Endothelial cell of umbilical vein (primary cell): ENCODE data around the gene NUB1. TPM values are rescaled to one million over a fixed set of nuclear protein-coding genes. Genes with fewer than 3 reads are reported as not detected.

Experiments used
- Bru-seq: library from RNA; stranded (reverse); fragments of 400-500 nt; gene quantifications from one replicate; lab custom pipeline; 2021; lab: Mats Ljungman, UMichigan
- BruChase-seq, 2 experiments: library from RNA; stranded (reverse); fragments of 400-500 nt; gene quantifications; one replicate each; lab custom pipeline; 2021; lab: Mats Ljungman, UMichigan
- BruUV-seq: library from RNA; stranded (reverse); fragments of 400-500 nt; replicated peaks from 2 replicates; lab custom pipeline; 2021; lab: Mats Ljungman, UMichigan
- CTCF ChIA-PET: fragments of 300-600, 350-600 bp; sonication (Branson Sonifier 250); formaldehyde crosslinking; loops from one replicate; lab custom pipeline; 2021; ENCODE audit warnings: antibody characterized with exemption, inconsistent platforms; lab: Charles Lee
- POLR2A ChIA-PET: fragments of 300-600, 350-600 bp; sonication (Branson Sonifier 250); formaldehyde crosslinking; loops from one replicate; lab custom pipeline; 2021; ENCODE audit warnings: antibody characterized with exemption, inconsistent platforms; lab: Charles Lee
- DNase-seq: peaks from one replicate; pipeline ENCODE4 v3.0.0-alpha.2; 2011; ENCODE audit warnings: low read depth, low spot score
- FAIRE-seq: peaks from 2 replicates; lab custom pipeline; 2011; peaks lifted over from hg19 to GRCh38; lab: Jason Lieb, UNC
- H2AFZ ChIP-seq: 2 replicates; pipeline ENCODE4 v1.6.0; 2012; ENCODE audit warnings: low read depth, low read length, control low read depth, inconsistent platforms
- H3K27ac ChIP-seq: 2 replicates; pipeline ENCODE4 v1.5.1; 2011; ENCODE audit warnings: low read depth, mild to moderate bottlenecking, control low read depth, low read length, moderate library complexity; ENCODE audit not compliant: insufficient read depth
- H3K27me3 ChIP-seq, 2 experiments: 2 replicates each; pipeline versions ENCODE4 v1.6.0 to v1.6.1; 2011; ENCODE audit warnings: low read length in 2 of 2, mixed read lengths in 1 of 2; ENCODE audit not compliant: control insufficient read depth in 2 of 2, insufficient read depth in 2 of 2
- H3K36me3 ChIP-seq, 2 experiments: 2 replicates in 1 of 2; 3 replicates in 1 of 2; pipeline ENCODE4 v1.5.1; 2011; ENCODE audit warnings: low read length in 2 of 2, mild to moderate bottlenecking in 1 of 2, moderate library complexity in 1 of 2; ENCODE audit not compliant: control insufficient read depth in 2 of 2, insufficient read depth in 2 of 2; ENCODE audit errors: extremely low read depth in 1 of 2
- H3K4me1 ChIP-seq: 3 replicates; pipeline ENCODE4 v1.5.1; 2011; ENCODE audit warnings: mild to moderate bottlenecking, low read length; ENCODE audit not compliant: control insufficient read depth, insufficient read depth; ENCODE audit errors: extremely low read depth
- H3K4me2 ChIP-seq: 2 replicates; pipeline ENCODE4 v1.6.1; 2011; ENCODE audit warnings: low read length, control low read depth, mixed read lengths; ENCODE audit not compliant: insufficient read depth
- H3K4me3 ChIP-seq, 3 experiments: fragments of 200-600 bp in 1 of 3; sonication (generic), shearing (Covaris generic) in 1 of 3; replicated peaks in 1 of 3; 2 replicates each; pipeline ENCODE4 v1.5.1; 2011 to 2016; ENCODE audit warnings: control low read depth in 3 of 3, low read length in 3 of 3, mild to moderate bottlenecking in 2 of 3, inconsistent platforms in 1 of 3, low read depth in 1 of 3, moderate library complexity in 1 of 3; ENCODE audit not compliant: insufficient read depth in 1 of 3
- H3K79me2 ChIP-seq: 2 replicates; pipeline ENCODE4 v1.6.0; 2012; ENCODE audit warnings: low read length, inconsistent platforms; ENCODE audit not compliant: control insufficient read depth, insufficient read depth
- H3K9ac ChIP-seq: replicated peaks from 2 replicates; pipeline ENCODE3; 2011; ENCODE audit warnings: low read length, control low read depth; ENCODE audit not compliant: insufficient read depth; ENCODE audit errors: extremely low read depth
- H3K9me1 ChIP-seq: replicated peaks from 3 replicates; pipeline ENCODE4 v1.6.0; 2011; ENCODE audit warnings: mild to moderate bottlenecking, low read length; ENCODE audit not compliant: control insufficient read depth, insufficient read depth; ENCODE audit errors: extremely low read depth
- H3K9me3 ChIP-seq: replicated peaks from 2 replicates; pipeline ENCODE4 v1.5.1; 2012; ENCODE audit warnings: low read length, inconsistent platforms; ENCODE audit not compliant: control insufficient read depth, insufficient read depth
- H4K20me1 ChIP-seq: replicated peaks from 2 replicates; pipeline ENCODE3; 2011; ENCODE audit warnings: mild to moderate bottlenecking, low read length; ENCODE audit not compliant: control insufficient read depth, insufficient read depth; ENCODE audit errors: extremely low read depth
- EZH2 ChIP-seq: IDR thresholded peaks from 2 replicates; pipeline ENCODE4 v1.6.1; 2012; ENCODE audit warnings: borderline replicate concordance, low read depth, mild to moderate bottlenecking, moderate library complexity, low read length, inconsistent platforms; ENCODE audit not compliant: severe bottlenecking
- MYC ChIP-seq: IDR thresholded peaks from one replicate; pipeline ENCODE4 v1.6.1; 2011; ENCODE audit warnings: mild to moderate bottlenecking, low read depth, low read length
- POLR2AphosphoS5 ChIP-seq: IDR thresholded peaks from 2 replicates; pipeline ENCODE4 v1.6.1; 2012; ENCODE audit warnings: low read depth, mild to moderate bottlenecking, control low read depth, low read length, moderate library complexity; ENCODE audit not compliant: insufficient read depth
- dilution Hi-C: fragments of 300-500 bp; cut with MboI; formaldehyde crosslinking; loops from one replicate; pipeline ENCODE4 v1.15.0; 2019; ENCODE audit warnings: low sequenced_read_pairs; ENCODE audit not compliant: extremely low pct_ligation_motif_present
- intact Hi-C: fragments of 100-400 bp; cut with micrococcal nuclease; formaldehyde crosslinking; loops from one replicate; pipeline ENCODE4 v1.10.0; 2022
- long read RNA-seq: library from polyadenylated mRNA; stranded (forward); transcript quantifications from one replicate; pipeline ENCODE4 v2.0.0, GENCODE V29; 2021
- polyA minus RNA-seq, 3 experiments: library from RNA; depleted of rRNA, polyadenylated mRNA; stranded (reverse); fragments of >200 nt; gene quantifications; 1 replicate in 1 of 3; 2 replicates in 2 of 3; pipeline ENCODE4 v1.2.3, GENCODE V29; 2011
- polyA plus RNA-seq, 4 experiments: library from polyadenylated mRNA; depleted of rRNA in 3 of 4; stranded (reverse) in 3 of 4; unstranded in 1 of 4; fragments of >200 nt; gene quantifications; 2 replicates each; pipeline versions ENCODE4 v1.2.1 to v1.2.3, GENCODE V29; 2011 to 2012; ENCODE audit warnings: missing spikeins in 1 of 4
- total RNA-seq: library from RNA; stranded (reverse); gene quantifications from 2 replicates; pipeline ENCODE4 v1.2.3, GENCODE V29; 2021

The NUB1 gene
- total RNA-seq: 41.4 and 46.2 TPM in 2 replicates
- polyA plus RNA-seq: 27.9 and 28.0 TPM in 2 replicates
- 30.2 and 32.3 TPM in 2 replicates for polyA plus RNA-seq (2011; cell fraction: cytosol; rRNA removed)
- polyA plus RNA-seq (2011; cell fraction: nucleus; rRNA removed): 33.7 and 40.4 TPM in 2 replicates
- polyA plus RNA-seq (2012): 39.5 and 70.4 TPM in 2 replicates
- 24.9 and 25.9 TPM in 2 replicates for polyA minus RNA-seq
- 22.5 TPM for polyA minus RNA-seq (2011; cell fraction: cytosol; rRNA and poly(A)+ RNA removed)
- polyA minus RNA-seq (2011; cell fraction: nucleus; rRNA and poly(A)+ RNA removed): 20.4 and 20.8 TPM in 2 replicates
- percentile 65 among the genes with signal in this experiment for Bru-seq, nascent RNA
- BruChase-seq, experiment 1, labeled RNA remaining after a 6-hour chase: percentile 81 among the genes with signal in this experiment
- BruChase-seq, experiment 2, labeled RNA remaining after a 2-hour chase: percentile 70 among the genes with signal in this experiment
- long read RNA-seq, transcript NUB1-203 (9 exons, 1,703 nt): major isoform, 17 of 63 reads
- long read RNA-seq, transcript NUB1-201 (15 exons, 3,180 nt): minor isoform, 11 of 63 reads
- long read RNA-seq, partial matches to known transcripts: 13 of 63 reads
- long read RNA-seq, other reads (novel, unspliced or antisense): 17 of 63 reads

GRCh38 chr7:151341357-151342101 is at the start of gene NUB1:
Gene NUB1 (plus strand): TSS chr7:151341812. CDS start chr7:151345350, 3,538 bp downstream.
- Histone ChIP-seq H3K27me3 (peaks cover 8 to 14% of the 10 kb centered on the region in 2 experiments), H4K20me1 (no peaks in the 10 kb centered on the region), H3K9me1 (no peaks in the 10 kb centered on the region), H3K4me3 (peak within 1 kb of the TSS; percentile 97 to 100 (median 100)), H3K79me2 (peaks cover 18% of the 10 kb centered on the region), H3K27ac (peak within 1 kb of the TSS; percentile 53), H3K9me3 (no peaks in the 10 kb centered on the region), H3K4me1 (peaks cover 15% of the 10 kb centered on the region), H3K36me3 (peaks cover 2 to 5% of the 10 kb centered on the region in 2 experiments), H3K4me2 (peak within 1 kb of the TSS; percentile 100), H2AFZ (peak within 1 kb of the TSS; percentile 98), H3K9ac (peak within 1 kb of the TSS; percentile 95)
- TF ChIP-seq POLR2AphosphoS5 (peak; percentile 88), MYC (no peak), EZH2 (no peak)
- ChIA-PET POLR2A (interaction anchor here (0.9 kb wide), 2 partner anchors 22 to 114 kb away, joined by 3 read pairs; partner anchors contain the start of gene ABCF2), CTCF (interaction anchor here (0.6 to 2.9 kb wide), 7 partner anchors 10 to 107 kb away, joined by 3 to 23 read pairs (median 5); no protein-coding TSS in a partner anchor)
- intact Hi-C loops: loop anchor here (1.0 kb wide), 1 partner anchor 114 kb away; the partner anchor contains the start of gene ABCF2
- peak; percentile 42 for FAIRE-seq
- dilution Hi-C loops: no loop called here
- BruUV-seq: no TSS peak
- peak; percentile 90 for DNase-seq
